ENCODE measurements around the gene ARHGEF6.
A peak's percentile ranks its signal among the peaks of the same experiment; 100 is the strongest.
"Not testable (repeated sequence)": the region's sequence is repeated elsewhere in the genome, so short reads cannot be mapped to it uniquely, and the experiment has no call there.

Gene ARHGEF6

DNA sequence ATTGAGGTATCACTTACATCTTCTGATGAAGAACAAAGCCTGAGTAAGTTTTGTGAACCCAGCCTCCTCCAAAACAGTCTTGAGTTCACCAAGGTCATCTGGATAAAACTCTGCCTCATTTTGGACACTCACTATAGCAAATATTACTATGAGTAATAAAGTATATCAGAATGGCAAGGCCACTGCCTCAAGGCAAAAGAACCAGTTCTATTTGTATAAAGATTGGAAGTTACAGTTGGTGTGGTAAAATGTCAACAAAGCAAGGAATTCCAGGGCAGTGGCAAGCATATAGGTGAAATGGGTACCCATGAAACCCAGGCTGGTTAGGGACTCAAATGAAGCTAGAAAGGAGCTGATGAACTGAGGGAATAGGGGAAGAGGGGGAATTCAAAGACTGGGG lies 2.4 kb upstream of the ARHGEF6 start:
- no peak for DNase-seq (ENCODE audit: low read depth in 2 of 2)

DNA sequence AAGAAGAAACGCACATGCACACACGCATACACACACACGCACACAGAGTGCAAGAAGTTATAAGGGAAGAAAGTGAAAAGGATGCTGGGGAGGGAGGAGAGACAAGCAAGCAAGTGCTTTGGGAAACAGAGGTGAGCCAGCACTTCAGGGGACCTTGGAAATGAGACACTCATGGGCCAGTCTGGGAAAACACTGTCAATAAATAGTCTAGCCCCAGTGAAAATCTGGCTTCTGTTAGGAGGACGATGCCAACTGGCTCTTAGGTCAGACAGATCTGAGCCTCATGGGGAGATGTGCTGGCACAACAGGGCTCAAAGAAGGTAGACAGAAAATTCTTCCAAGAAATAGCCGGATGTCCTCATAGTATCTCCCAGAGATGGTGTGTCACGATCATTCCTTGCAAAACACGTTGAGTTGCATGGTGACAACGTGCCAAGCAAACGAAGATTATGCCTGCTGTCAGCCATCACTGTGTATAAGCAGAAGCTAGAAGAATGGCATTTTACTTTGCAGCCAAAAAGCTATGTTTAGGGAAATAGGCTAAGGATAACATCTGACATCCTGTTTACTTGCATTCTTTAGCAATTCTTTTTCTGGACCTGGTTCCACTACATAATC lies 557 bp upstream of the ARHGEF6 start:
- DNase-seq (ENCODE audit: low read depth in 2 of 2): no peak

DNA sequence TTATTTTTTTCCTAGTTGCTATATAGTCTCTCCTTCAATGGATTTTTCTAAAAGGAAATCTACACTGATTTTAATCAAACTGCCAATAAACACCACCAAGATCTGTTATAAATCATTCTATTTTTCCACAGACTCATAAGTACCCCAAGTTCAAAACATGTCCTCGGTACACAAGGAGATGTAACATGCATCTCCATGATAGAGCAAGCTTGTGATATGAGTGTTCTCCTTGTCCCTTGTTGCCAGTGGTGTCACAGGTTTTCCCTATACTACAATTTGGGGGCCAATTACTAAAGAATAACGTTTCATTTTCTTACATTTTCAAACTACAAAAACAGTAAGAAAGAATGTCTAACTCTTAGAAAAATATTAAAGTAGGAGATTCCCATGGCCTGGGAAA lies 491 bp downstream of the ARHGEF6 start:
- no peak for DNase-seq (ENCODE audit: low read depth in 2 of 2)

DNA sequence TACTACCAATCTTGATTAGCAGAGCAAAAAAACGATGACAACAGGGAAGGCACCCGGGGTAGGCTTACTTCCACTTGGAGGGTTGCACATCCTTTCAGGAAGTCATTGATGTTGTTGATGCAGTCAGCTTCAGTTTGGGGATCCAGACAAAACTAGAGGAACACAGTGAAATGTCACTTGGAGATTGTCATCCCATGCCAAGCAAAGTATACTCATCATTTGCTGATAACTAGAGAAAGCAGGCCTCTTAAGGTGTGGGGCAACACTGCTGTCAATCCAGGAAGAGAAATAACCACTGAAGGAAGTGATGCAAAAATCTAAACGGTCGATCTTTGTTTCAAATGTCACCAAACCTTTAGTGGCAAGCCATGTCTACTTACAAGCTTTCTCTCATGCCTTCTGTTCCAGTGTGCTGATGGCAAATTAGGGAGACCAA lies 1.4 kb downstream of the ARHGEF6 start:
- DNase-seq (ENCODE audit: low read depth in 2 of 2): no peak

DNA sequence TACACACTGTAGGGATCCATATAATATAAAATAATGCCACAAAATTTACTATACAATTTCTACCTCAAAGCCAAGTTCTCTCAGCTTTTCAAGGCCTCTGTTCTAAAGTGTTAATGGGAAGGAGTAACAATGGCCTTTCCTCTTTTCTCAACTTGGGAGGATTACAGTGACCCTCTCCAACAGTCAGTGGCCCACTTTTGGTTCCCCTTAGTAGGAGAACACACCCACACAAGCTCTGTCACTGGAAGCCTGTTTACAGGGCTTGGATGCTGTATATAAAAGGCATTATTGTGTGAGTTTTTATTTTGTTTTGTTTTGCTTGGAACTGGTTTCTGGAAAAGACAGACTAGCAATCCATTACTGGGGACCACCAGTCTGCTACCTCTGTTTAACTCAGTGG lies 1.8 kb downstream of the ARHGEF6 start:
- no peak for DNase-seq (ENCODE audit: low read depth in 2 of 2)

DNA sequence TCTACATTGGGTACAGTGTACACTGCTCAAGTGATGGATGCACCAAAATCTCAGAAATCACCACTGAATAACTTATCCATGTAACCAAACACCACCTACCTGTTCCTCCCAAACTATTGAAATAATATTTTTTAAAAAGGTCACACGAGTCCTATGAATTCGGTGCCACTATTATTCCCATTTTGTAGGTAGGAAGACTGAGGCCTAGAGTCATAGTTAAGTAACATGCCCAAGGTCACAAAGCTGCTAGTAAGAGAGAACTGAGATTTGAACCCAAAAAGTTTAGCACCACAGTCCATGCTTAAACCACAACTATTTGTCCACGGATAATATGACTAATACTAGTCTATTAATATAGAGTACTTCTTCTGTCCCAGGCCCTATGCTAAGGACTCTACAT lies 2.7 kb downstream of the ARHGEF6 start:
- no peak for DNase-seq (ENCODE audit: low read depth in 2 of 2)

DNA sequence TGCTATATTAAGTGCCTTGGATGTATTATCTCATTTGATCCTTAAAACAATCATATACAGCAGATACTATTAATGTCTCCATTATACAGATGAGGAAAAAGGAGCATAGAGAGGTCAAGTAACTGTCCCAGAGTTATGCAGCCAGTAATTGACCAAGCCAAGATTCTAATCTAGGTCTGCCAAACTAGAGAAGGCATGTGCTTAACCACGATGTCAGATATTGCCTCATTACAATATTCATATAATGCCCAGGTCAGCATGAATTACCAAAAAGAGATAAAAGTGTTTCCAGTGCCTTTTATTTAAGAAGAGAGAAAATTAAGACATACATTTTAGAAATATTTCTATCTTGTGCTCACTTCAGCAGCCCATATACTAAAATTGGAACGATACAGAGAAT lies 7.1 kb downstream of the ARHGEF6 start:
- no peak for DNase-seq (ENCODE audit: low read depth in 2 of 2)

DNA sequence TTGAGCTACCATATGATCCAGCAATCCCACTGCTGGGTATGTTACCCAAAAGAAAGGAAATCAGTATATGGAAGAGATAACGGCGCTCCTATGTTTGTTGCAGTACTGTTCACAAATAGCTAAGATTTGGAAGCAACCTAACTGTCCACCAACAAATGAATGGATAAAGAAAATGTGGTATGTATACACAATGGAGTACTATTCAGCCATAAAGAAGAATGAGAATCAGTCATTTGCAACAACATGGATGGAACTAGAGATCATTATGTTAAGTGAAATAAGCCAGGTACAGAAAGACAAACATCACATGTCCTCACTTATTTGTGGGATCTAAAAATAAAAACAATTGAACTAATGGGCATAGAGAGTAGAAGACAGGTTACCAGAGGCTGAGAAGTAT lies 8.9 kb downstream of the ARHGEF6 start:
- DNase-seq (ENCODE audit: low read depth in 2 of 2): not testable (repeated sequence)

DNA sequence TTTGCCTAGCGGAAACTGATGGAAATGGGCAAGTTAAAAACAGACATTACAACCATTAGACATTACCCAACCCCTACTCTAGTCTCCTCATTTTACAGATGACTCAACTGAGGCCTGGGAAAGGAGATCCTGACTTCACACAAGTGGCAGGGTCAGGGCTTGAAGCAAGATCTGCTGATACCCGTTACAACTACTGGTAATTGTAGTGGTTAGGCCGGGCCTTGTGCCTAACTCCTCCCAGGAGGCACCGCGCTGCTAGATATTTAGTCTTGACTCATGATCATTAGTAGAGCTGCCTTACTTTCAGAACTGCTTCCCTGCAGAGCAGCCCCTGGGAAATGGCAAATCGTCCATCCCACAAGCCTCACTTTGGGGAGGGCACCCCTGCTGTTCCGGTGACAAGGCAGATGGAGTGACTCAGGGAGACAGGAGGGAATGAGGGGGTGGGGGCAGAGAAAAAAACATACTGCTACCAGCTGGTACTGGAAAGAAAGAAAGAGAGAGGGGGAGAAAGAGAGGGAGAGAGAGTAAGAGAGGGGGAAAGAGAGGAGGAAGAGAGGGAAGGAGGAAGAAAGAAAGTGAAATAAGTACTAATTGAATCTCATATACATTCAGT lies 12.2 kb downstream of the ARHGEF6 start:
- no peak for DNase-seq (ENCODE audit: low read depth in 2 of 2)

DNA sequence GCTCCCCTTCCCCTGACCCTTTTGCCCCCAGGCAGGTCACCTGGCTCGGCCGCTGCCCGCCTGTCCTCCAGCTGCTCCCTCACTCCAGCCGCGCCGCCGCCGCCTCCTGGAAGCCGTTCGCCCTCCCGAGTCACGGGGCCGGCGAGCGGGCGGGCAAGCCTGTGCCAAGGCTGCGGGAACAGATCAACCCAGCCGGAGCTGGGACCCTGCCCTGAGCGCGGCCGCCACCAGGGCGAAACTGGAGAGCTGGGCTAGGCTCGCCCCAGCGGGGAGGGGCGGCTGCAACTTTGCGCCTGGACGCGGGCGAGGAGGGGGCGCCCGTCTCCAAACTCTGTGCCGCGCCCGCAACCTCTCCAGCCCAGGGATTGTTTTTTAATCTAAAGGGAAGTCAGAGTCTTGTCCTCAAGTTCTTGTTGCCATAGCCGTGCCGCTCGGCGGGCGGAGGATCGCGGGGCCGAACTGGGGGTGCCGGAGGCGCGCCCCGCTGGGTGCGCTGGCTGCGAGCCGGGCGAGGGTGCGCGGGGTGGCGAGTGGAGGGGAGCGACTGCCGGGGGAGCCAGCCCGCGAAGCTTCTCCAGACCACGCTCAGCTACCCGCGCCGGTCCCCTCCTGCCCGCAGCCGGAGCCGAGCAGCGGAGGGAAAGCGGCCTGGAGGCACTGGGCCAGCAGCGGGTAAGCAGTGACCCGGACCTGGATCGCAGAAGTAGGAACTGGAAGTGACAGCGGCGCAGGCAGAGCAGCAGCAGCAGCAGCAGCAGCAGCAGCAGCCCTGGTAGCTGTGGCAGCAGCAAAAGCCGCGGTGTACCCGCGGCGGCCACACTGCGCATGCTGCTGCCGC lies 13.4 kb downstream of the ARHGEF6 start:
- peak in 1 of 2 donors; percentile 13 for DNase-seq (ENCODE audit: low read depth in 2 of 2)

DNA sequence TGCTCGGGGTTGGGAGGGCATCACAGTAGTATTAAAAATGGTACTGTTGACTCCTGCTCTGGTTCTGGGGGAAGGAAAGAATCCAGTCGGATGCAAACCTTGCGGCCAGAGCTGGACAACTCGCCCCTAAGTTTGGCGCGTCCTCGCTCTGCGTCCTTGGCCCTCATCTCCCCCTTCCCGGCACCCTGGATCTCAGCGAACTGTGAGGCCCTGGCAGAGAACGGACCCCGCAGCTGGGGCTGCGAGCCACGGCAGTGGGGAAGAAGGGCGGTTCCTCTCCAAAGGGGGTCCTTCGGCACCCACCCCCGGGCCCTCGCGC lies 14.0 kb downstream of the ARHGEF6 start:
- DNase-seq (ENCODE audit: low read depth in 2 of 2): no peak

DNA sequence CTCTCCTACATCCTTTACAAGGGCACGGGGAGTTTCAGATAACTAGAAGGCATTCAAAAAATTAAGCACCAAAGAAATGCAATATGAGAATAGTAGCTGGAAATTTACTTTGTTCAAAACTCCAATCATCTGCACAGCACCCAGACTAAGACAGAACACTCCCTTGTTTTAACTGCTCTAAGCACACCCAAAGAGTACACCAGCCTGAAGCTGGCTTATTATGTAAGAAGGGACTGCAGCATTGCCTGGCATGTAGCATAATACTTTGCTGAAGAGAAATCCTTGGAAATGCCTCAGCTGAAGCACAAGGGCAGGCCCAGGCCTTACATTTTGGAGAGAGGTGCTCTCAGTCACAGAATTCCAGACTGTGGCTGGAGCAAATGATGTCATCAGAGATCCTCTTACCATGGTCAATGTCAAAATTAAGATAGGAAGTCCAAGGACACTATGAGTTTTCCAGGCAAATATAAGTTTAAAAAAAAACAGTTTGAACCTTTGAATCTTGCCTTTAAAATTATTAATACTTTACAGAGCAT lies 14.8 kb downstream of the ARHGEF6 start:
- no peak for DNase-seq (ENCODE audit: low read depth in 2 of 2)

DNA sequence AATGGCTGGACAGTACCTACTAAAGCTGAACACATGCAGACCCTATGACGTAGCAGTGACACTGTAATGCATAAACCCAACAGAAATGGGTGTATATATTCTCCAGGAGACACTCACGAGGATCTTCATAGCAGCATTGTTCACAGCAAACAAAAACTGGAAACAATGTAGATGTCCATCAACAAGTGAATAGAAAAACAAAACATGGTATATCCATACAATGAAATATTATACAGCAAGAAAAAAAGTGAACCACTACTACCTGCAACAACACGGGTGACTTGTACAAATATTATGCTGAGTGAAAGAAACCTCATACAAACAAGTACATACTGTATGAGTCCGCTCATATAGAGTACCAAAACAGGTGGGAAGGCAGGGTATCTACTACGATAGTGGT lies 16.5 kb downstream of the ARHGEF6 start:
- no peak for DNase-seq (ENCODE audit: low read depth in 2 of 2)

DNA sequence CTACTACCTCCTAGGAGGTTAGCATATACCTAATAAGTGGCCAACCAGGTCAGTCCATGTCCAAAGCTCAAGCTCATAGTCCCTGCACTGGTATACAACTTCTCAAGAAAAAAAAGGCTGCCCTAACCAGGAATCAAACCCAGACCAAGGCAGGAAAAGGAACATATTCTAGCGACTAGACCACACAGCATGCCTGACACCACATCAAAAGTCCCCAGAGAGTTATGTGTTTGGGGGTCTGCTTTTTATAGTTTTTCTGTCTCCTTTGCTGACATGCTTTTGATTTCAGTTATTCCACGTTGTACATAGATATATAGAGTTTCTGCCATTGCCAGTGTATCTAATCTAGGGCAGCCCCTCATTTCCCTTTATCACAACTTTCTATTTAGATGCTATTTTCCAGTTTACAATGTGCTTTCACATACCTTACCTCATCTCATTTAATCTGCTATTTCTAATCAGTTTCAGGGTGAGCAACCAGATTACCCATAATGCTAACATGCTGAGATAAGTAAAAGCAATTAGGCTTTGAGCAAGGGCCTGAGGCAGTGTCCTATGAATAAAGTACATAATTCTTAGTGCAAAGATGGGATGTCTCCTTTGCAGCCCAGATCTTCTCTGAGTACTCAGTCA lies 17.8 kb downstream of the ARHGEF6 start:
- no peak for DNase-seq (ENCODE audit: low read depth in 2 of 2)

DNA sequence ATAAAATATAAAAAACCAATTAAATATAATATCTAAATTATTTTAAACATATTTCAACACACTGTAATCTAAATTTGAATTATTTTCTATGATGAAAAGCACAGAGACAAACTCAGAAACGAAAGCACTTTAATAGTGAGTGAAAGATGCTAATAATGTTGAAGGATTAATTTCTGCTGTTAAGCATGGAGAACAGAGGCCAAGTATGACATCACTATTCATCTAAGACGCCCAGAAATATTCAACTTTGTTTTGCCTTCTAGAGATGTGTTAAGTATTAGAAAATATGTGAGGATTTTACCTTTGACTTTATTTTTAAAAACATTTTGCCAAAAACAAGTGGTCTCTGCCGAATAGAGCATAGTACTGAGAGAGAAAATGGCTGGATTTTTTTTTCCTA lies 19.3 kb downstream of the ARHGEF6 start:
- DNase-seq (ENCODE audit: low read depth in 2 of 2): no peak

DNA sequence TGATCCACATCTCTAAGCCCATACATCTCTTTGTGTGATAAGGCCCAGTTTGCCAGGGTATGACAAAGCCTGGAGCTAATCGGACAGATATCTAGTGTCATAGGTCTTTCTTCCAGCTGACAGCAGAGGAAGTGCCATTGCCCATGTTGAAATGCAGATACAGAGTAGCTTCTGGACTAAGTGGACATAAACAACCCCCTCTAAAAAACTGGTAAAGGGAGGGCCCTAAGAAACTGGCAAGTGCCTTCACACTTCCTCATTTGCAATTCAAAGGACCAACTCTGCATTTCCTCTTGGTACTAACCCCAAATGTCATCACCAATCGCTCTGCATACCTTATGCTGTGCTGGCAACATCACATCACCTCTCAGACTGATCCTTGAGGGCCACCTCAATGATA lies 20.8 kb downstream of the ARHGEF6 start:
- no peak for DNase-seq (ENCODE audit: low read depth in 2 of 2)

DNA sequence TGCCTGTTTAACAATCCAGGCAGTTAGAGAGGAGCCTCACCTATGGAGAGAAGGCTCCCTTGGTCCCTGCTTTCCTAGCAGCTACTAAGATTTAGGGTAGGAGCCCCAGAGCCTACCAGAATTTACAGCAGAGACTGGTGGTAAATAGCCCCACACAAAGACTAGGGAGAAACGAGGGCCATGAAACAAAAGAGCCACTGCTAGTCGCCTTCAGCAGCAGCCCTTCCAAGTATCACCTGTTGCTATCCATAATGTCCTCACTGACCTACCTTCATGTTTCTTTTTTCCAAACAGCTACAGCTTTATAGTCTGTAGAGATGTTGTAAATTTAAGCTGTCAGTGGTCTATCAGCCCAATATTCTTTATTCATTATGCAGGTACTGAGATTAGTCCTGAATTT lies 25.3 kb downstream of the ARHGEF6 start:
- DNase-seq (ENCODE audit: low read depth in 2 of 2): no peak

DNA sequence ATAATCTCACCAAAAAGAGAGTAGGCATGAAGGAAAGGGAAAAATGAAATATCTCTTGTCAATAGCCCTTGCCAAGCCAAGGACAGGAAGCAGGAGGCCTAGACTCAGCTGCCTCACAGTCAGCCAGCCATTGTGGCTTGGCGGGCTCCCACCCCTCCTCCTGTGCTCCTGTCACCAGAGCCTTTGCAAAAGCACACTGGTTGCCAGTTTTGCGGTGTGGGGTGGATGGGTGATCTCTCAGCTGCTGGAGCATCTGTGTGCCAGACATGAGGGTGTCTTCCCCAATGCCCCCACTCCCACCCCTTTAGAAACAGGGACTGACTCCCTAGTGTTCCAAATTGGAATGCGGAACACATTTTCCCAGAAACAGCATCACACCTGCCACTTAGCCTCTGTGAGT lies 26.1 kb downstream of the ARHGEF6 start:
- DNase-seq (ENCODE audit: low read depth in 2 of 2): no peak

DNA sequence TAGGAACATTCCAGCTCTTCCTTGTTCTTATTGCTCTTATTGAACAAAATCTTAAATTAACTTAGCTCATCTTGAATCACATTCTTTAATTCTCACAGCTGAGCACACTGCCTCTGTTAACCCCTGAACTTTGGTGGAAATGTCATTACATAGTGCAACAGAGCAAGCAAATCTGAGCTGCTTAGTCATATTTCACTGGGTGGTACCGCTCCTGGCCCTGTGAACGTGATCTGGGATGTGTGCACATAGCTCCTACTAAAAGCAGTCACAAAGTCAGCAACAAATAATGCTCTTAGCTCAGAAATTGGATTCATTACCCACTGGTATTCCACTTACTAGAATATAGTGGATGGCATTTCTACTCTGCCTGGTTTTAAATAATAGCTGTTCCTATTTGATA lies 27.9 kb downstream of the ARHGEF6 start:
- DNase-seq (ENCODE audit: low read depth in 2 of 2): no peak

DNA sequence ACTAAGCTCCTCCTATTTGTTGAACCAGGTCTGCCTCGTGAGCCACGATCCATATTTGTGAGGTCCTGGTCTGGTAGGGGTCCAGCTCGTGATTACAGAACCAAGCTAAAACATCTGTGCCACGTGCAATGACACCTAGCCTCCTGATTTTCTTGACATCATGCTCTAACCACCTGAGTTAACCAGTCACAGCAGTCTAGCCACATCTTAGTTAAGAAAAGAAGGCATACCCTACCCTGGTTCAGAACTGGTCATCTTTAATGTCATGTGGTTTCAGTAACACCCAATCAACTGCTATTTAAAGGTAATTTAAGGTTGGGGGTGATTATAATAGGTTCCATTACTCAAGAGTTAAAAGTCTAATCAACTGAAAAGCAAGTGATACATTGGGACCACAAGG lies 28.4 kb downstream of the ARHGEF6 start:
- no peak for DNase-seq (ENCODE audit: low read depth in 2 of 2)

DNA sequence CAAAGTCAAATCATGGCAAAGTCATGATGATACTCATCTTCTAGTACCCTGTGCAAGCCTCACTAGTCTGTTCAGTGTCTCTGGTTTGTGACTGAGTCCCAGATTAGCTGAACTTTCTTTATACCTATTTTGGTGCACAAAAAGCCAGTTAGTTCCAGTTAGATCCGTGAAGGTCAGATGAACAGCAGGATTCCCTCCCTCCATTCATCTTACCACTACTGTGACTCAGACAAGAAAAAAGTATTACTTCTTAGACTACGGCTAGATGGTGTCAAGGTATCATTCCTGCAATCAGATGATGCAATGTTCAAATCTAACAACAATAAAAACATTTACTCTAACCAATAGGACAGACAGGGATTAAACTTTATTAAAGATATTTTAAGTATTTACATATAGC lies 30.4 kb downstream of the ARHGEF6 start:
- no peak for DNase-seq (ENCODE audit: low read depth in 2 of 2)

Measured in stimulated activated CD8-positive, alpha-beta memory T cell treated with anti-CD3 and anti-CD28 coated beads, Interleukin-2, amount 100 ng/mL, for 1 hour (primary cell).